Neural cell (in vitro differentiated cells): Measurements from ENCODE around the gene TXNDC11. TPM values are rescaled to one million over a fixed set of nuclear protein-coding genes. Genes with fewer than 3 reads are reported as not detected.

Experiments
- H2AFZ ChIP-seq: fragments of 200-600, 300-800 bp; sonication (generic), shearing (Covaris generic); 2 replicates; pipeline ENCODE4 v1.6.0; 2014; ENCODE audit warnings: low read depth, mild to moderate bottlenecking, antibody characterized with exemption, low read length, moderate library complexity
- H3F3A ChIP-seq: fragments of 200-600 bp; shearing (Covaris generic); 2 replicates; pipeline ENCODE4 v1.6.1; 2016; ENCODE audit warnings: mild to moderate bottlenecking, moderate library complexity, mixed read lengths, antibody characterized with exemption, low read length; ENCODE audit not compliant: insufficient read depth, poor library complexity, severe bottlenecking
- H3K27ac ChIP-seq: fragments of 200-600, 300-800 bp; sonication (generic), shearing (Covaris generic); 2 replicates; pipeline ENCODE4 v1.5.1; 2014; ENCODE audit warnings: mild to moderate bottlenecking, low read length, moderate library complexity
- H3K27me3 ChIP-seq: fragments of 300-800, 200-600 bp; sonication (generic), shearing (Covaris generic); 2 replicates; pipeline ENCODE4 v1.6.0; 2014; ENCODE audit warnings: mild to moderate bottlenecking, low read depth, low read length, moderate library complexity; ENCODE audit not compliant: insufficient read depth
- H3K36me3 ChIP-seq: fragments of 300-800, 200-600 bp; sonication (generic), shearing (Covaris generic); 2 replicates; pipeline ENCODE4 v1.5.1; 2014; ENCODE audit warnings: mild to moderate bottlenecking, antibody characterized with exemption, low read length, moderate library complexity; ENCODE audit not compliant: insufficient read depth
- H3K4me2 ChIP-seq: fragments of 300-800, 200-600 bp; sonication (generic), shearing (Covaris generic); 2 replicates; pipeline ENCODE4 v1.6.0; 2014; ENCODE audit warnings: mild to moderate bottlenecking, low read length
- H3K4me3 ChIP-seq: fragments of 300-800, 200-600 bp; sonication (generic), shearing (Covaris generic); 2 replicates; pipeline ENCODE4 v1.5.1; 2014; ENCODE audit warnings: mild to moderate bottlenecking, low read length, moderate library complexity
- H3K79me2 ChIP-seq: fragments of 200-600 bp; shearing (Covaris generic); replicated peaks from 2 replicates; pipeline ENCODE4 v1.6.0; 2014; ENCODE audit warnings: mild to moderate bottlenecking, low read length, moderate library complexity; ENCODE audit not compliant: insufficient read depth
- H3K9ac ChIP-seq: fragments of 300-800, 200-600 bp; sonication (generic), shearing (Covaris generic); 2 replicates; pipeline ENCODE4 v1.6.1; 2016; ENCODE audit warnings: mild to moderate bottlenecking, low read length, mixed read lengths
- H3K9me2 ChIP-seq: fragments of 200-600 bp; shearing (Covaris generic); 2 replicates; pipeline ENCODE4 v1.6.1; 2016; ENCODE audit warnings: mild to moderate bottlenecking, low read length, mixed read lengths; ENCODE audit not compliant: insufficient read depth
- H3K9me3 ChIP-seq: fragments of 200-600, 300-800 bp; sonication (generic), shearing (Covaris generic); 2 replicates; pipeline ENCODE4 v1.6.1; 2016; ENCODE audit warnings: mild to moderate bottlenecking, mixed run types, low read length, moderate library complexity, mixed read lengths
- H4K20me1 ChIP-seq: fragments of 200-600 bp; shearing (Covaris generic); 2 replicates; pipeline ENCODE4 v1.6.1; 2016; ENCODE audit warnings: mild to moderate bottlenecking, mixed run types; ENCODE audit not compliant: insufficient read depth
- CTCF ChIP-seq: fragments of 450-650 bp; IDR thresholded peaks from 2 replicates; pipeline ENCODE4 v1.5.1; 2014; ENCODE audit warnings: antibody characterized with exemption, mild to moderate bottlenecking, moderate library complexity; ENCODE audit not compliant: poor library complexity, severe bottlenecking
- EP300 ChIP-seq: fragments of 450-650 bp; conservative IDR thresholded peaks from 2 replicates; pipeline ENCODE4 v1.6.1; 2014; ENCODE audit warnings: antibody characterized with exemption, mild to moderate bottlenecking, moderate library complexity; ENCODE audit not compliant: poor library complexity, severe bottlenecking
- EZH2 ChIP-seq: fragments of 200-600, 300-800 bp; shearing (Covaris generic), sonication (generic); IDR thresholded peaks from 2 replicates; pipeline ENCODE4 v1.6.1; 2014; ENCODE audit warnings: antibody characterized with exemption, low read length, borderline replicate concordance, mild to moderate bottlenecking; ENCODE audit not compliant: insufficient read depth, poor library complexity, severe bottlenecking
- MXI1 ChIP-seq: fragments of 450-650 bp; conservative IDR thresholded peaks from 2 replicates; pipeline ENCODE4 v1.6.1; 2014; ENCODE audit warnings: antibody characterized with exemption, mild to moderate bottlenecking; ENCODE audit not compliant: poor library complexity, severe bottlenecking
- POLR2AphosphoS5 ChIP-seq: IDR thresholded peaks from 2 replicates; pipeline ENCODE4 v1.6.1; 2012
- RAD21 ChIP-seq: fragments of 450-650 bp; conservative IDR thresholded peaks from 2 replicates; pipeline ENCODE4 v1.6.1; 2014; ENCODE audit warnings: antibody characterized with exemption, mild to moderate bottlenecking, moderate library complexity
- REST ChIP-seq: IDR thresholded peaks from 2 replicates; pipeline ENCODE4 v1.6.1; 2012; ENCODE audit warnings: borderline replicate concordance
- SMC3 ChIP-seq: fragments of 450-650 bp; conservative IDR thresholded peaks from 2 replicates; pipeline ENCODE4 v1.6.1; 2014; ENCODE audit warnings: antibody characterized with exemption, mild to moderate bottlenecking, moderate library complexity; ENCODE audit not compliant: poor library complexity
- TAF1 ChIP-seq: IDR thresholded peaks from 2 replicates; pipeline ENCODE4 v1.6.1; 2012; ENCODE audit warnings: low read depth
- polyA plus RNA-seq: library from polyadenylated mRNA; depleted of rRNA; stranded (reverse); fragments of >200 nt; gene quantifications from 2 replicates; pipeline ENCODE4 v1.2.3, GENCODE V29; 2014

The TXNDC11 gene
- polyA plus RNA-seq, 1 donor from 2014 or later = 10.9 TPM

- Histone ChIP-seq H3K27me3 (no peaks in the 10 kb centered on the region), H4K20me1 (no peaks in the 10 kb centered on the region), H3K36me3 (no peaks in the 10 kb centered on the region), H3K9ac (peak overlapping the region; percentile 39), H3K4me2 (no peak overlapping the region), H3K79me2 (peaks cover 24% of the 10 kb centered on the region), H3K27ac (peak overlapping the region; percentile 61), H3F3A (no peaks in the 10 kb centered on the region), H3K9me3 (no peaks in the 10 kb centered on the region), H3K4me3 (peak overlapping the region; percentile 98), H3K9me2 (no peaks in the 10 kb centered on the region), H2AFZ (peak overlapping the region; percentile 60)
- TF ChIP-seq EP300 (no peak), REST (no peak), SMC3 (no peak), MXI1 (no peak), POLR2AphosphoS5 (no peak), RAD21 (no peak), EZH2 (no peak), TAF1 (no peak), CTCF (no peak)
Measured at GRCh38 chr16:11743308-11744074, 834 bp upstream of the TXNDC11 start.

- Histone ChIP-seq H3F3A (no peaks in the 10 kb centered on the region), H3K4me2 (peak overlapping the region; percentile 75), H3K9me3 (no peaks in the 10 kb centered on the region), H3K9ac (peak overlapping the region; percentile 78), H3K9me2 (no peaks in the 10 kb centered on the region), H2AFZ (peak overlapping the region; percentile 5), H3K4me3 (peak overlapping the region; percentile 98), H3K27me3 (no peaks in the 10 kb centered on the region), H4K20me1 (no peaks in the 10 kb centered on the region), H3K27ac (peak overlapping the region; percentile 61), H3K79me2 (peaks cover 27% of the 10 kb centered on the region), H3K36me3 (no peaks in the 10 kb centered on the region)
- TF ChIP-seq SMC3 = no peak
- TF ChIP-seq CTCF = peak; percentile 22
- no peak for TF ChIP-seq POLR2AphosphoS5
- no peak for TF ChIP-seq TAF1
- no peak for TF ChIP-seq REST
- TF ChIP-seq MXI1 = no peak
Measured at GRCh38 chr16:11742093-11742535, 543 bp downstream of the TXNDC11 start.
